HAP-1 (cell line): Measurements from ENCODE around the gene MRFAP1L1.
"Not testable (repeated sequence)": the region's sequence is repeated elsewhere in the genome, so short reads cannot be mapped to it uniquely, and the experiment has no call there.

Source experiments
- DNase-seq, 2 experiments: peaks; one replicate each; pipeline ENCODE4 v3.0.0-alpha.2; 2016 to 2020; ENCODE audit warnings: low spot score in 2 of 2
- H3K27me3 ChIP-seq: fragments of 250-450 bp; sonication (Bioruptor Pico); 2 replicates; pipeline ENCODE4 v1.5.1; 2020; ENCODE audit warnings: low read depth, mild to moderate bottlenecking, moderate library complexity
- H3K36me3 ChIP-seq: fragments of 250-450 bp; sonication (Bioruptor Pico); replicated peaks from 2 replicates; pipeline ENCODE4 v1.5.1; 2020; ENCODE audit warnings: mild to moderate bottlenecking
- H3K4me1 ChIP-seq: fragments of 250-450 bp; sonication (Bioruptor Pico); 2 replicates; pipeline ENCODE4 v1.5.1; 2020; ENCODE audit warnings: mild to moderate bottlenecking
- H3K4me3 ChIP-seq: fragments of 250-450 bp; sonication (Bioruptor Pico); 2 replicates; pipeline ENCODE4 v1.5.1; 2020; ENCODE audit warnings: mild to moderate bottlenecking, moderate library complexity
- H3K9me3 ChIP-seq: fragments of 250-450 bp; sonication (Bioruptor Pico); 2 replicates; pipeline ENCODE4 v1.5.1; 2020; ENCODE audit warnings: mild to moderate bottlenecking, moderate library complexity
- in situ Hi-C: fragments of 300-500 bp; cut with MboI; formaldehyde crosslinking; loops from 3 replicates; pipeline ENCODE4 v1.14.3; 2020; ENCODE audit warnings: low sequenced_read_pairs, inconsistent platforms, mixed read lengths

Gene MRFAP1L1

DNA sequence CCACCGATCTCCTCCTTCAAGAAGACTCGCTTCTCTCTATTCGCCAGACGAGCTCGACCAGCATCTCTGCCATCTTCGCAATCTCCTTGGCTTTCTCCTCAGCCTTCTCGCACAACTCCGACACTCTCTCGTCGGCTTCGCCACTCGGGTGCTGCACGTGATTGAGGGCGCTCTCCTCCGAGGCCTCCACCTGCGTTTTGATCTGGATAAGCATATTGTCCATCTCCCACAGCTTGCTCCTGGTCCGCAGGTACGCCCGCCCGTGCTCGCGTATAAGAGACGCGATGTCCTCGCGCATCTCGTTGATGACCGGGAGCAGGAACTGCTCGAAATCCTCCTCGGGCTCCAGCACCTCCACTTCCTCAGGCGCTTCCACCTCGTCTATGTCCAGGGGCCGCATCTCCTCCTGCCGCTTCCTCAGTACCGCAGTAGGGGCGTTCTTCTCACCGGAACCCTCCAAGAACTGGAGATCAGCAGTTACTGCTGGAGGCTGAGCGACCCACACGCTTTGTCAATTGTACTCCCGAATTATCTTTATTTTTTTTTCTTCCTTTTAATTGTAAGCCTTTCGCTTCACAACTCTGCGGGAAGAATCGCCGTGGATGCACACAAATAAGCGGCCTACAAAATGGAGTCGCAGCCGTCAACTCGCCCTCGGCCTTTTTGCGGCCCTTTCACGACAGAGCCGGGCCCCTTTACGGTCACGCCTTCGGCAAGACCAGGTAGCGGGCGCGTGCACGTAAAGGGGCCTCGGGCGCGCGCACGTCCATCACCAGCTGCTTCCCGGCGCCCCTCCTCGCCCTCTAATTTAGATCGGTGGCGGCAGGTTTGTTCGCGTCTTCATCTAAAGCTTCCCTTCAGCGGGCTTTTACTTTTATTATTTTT lies at the start of gene MRFAP1L1:
MRFAP1L1 (minus strand) TSS at position 636 of the 885 bp plus-strand sequence; CDS start at position 400, 236 bp downstream.
- DNase-seq, result peak; percentile 93 to 97
- H3K4me1 ChIP-seq, result peaks cover 5% of the 10 kb centered on the region; the same call in 1 of the 2 replicates
- H3K4me3 ChIP-seq, result peak within 1 kb of the TSS; percentile 52
- H3K27me3 ChIP-seq, result no peaks in the 10 kb centered on the region
- peaks cover 8% of the 10 kb centered on the region for H3K36me3 ChIP-seq
- H3K9me3 ChIP-seq, result 0 out of 2 replicates have a peak, but pooled peaks cover 8% of the 10 kb centered on the region
- in situ Hi-C loops, result no loop called here

DNA sequence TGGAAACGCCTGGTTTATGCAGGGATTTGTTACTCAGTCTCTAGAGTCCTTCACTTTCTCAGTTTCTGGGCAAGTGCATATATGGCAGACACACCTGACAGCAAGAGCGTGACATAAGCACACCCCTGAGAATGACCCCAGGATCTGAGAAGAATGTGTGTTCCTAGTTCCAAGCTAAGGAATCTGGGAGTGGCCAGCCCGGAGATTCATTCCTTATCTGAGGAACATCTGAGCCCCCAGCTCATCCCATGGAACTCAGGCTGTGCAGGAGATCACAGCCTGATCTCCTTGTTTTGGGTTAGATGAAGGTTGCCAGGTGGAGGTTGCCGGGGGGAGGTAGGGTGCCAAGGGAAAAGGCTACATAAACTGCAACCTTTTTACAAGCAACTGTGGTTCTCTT lies 49.1 kb upstream of the MRFAP1L1 start:
- no peak for DNase-seq
- Histone ChIP-seq H3K4me3 (no peak overlapping the region), H3K4me1 (no peaks in the 10 kb centered on the region), H3K36me3 (no peaks in the 10 kb centered on the region), H3K9me3 (no peaks in the 10 kb centered on the region), H3K27me3 (no peaks in the 10 kb centered on the region)
- in situ Hi-C loops, result no loop called here

DNA sequence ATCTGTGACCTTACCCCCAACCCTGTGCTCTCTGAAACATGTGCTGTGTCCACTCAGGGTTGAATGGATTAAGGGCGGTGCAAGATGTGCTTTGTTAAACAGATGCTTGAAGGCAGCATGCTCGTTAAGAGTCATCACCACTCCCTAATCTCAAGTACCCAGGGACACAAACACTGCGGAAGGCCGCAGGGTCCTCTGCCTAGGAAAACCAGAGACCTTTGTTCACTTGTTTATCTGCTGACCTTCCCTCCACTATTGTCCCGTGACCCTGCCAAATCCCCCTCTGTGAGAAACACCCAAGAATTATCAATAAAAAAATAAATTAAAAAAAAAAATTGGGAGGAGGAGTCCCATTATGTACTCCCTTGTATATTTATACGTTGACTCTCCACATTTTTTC lies 46.7 kb upstream of the MRFAP1L1 start:
- H3K27me3 ChIP-seq, DNase-seq, H3K4me3 ChIP-seq, in situ Hi-C loops, H3K9me3 ChIP-seq, H3K4me1 ChIP-seq, H3K36me3 ChIP-seq: not testable (repeated sequence)

DNA sequence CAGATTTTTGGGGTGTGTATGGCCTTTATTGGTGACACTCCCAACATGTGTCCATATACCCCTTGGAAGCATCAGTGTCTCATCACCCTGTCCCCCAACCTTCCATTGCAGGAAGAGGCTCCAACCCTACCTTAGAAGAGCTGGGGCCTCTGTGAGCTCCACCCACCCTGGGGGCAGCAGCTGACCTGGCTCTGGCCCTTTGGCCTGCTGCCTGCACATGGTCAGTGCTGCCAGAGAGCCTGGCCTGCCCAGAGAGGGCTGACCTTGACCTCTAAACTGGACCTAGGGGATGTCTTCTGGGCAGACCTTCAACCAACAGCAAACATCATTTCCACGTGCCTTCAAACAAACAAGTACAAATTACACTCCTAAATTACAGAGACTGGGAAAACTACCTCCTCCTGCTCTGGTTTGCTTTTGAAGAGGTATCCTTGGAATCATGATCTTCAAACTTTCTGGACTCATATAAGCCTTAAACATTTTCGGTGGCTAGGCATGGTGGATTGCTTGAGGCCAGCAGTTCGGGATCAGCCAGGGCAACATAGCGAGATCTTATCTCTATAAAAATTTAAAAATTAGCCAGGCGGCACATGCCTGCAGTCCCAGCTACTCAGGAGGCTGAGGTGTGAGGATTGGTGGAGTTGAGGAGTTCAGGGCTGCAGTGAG lies 45.6 kb upstream of the MRFAP1L1 start:
- DNase-seq, result no peak
- in situ Hi-C loops, result no loop called here
- Histone ChIP-seq H3K36me3 (no peaks in the 10 kb centered on the region), H3K27me3 (no peaks in the 10 kb centered on the region), H3K4me3 (no peak overlapping the region), H3K4me1 (no peaks in the 10 kb centered on the region), H3K9me3 (no peaks in the 10 kb centered on the region)

DNA sequence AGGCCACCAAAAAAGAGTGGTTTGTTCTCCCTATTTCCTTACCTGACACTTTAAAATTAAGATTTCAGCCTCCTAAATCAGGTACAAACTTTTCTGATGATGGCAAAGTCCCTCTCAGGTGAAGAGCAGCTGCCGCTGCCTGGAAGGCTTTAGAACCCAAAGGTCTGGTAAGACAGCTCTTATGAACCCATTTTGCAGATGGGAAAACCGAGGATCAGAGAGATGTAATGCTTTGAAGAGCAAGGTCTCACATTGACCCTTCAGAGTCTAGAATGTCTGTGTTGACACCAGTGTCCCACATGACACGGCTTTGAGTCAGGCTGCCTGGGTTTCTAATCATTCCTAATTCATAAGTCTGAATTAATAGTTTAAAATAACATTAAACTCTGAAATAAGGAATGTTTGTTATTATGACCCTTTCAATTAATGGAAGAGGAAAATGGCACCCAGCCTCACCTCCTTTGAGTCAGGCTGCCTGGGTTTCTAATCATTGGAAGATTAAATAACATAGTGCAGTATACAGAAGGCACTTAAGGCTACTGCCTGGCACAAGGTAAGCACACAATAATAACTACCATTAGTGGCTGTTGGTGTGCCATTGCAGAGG lies 44.9 kb upstream of the MRFAP1L1 start:
- H3K4me3 ChIP-seq, result no peak overlapping the region
- no peaks in the 10 kb centered on the region for H3K9me3 ChIP-seq
- in situ Hi-C loops, result no loop called here
- no peaks in the 10 kb centered on the region for H3K36me3 ChIP-seq
- no peak for DNase-seq
- H3K4me1 ChIP-seq, result no peaks in the 10 kb centered on the region
- no peaks in the 10 kb centered on the region for H3K27me3 ChIP-seq

DNA sequence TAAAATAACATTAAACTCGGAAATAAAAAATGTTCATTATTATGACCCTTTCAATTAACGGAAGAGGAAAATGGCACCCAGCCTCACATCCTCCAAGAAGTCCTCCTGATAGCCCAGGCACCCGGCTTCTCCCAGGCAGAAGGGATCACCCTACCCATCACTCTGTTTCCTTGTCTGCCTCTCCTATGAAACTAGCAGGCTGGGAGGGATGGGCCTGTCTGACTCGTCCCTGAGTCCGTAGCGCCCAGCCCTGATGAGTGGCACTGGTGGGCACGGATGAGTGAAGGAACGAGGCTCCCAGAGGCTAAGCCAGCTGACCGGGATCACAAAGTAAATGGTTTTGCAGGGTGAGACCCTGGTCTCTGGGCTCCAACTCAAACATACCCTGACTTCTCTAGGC lies 44.2 kb upstream of the MRFAP1L1 start:
- no peaks in the 10 kb centered on the region for H3K27me3 ChIP-seq
- no peak for DNase-seq
- H3K36me3 ChIP-seq, result no peaks in the 10 kb centered on the region
- in situ Hi-C loops, result no loop called here
- H3K9me3 ChIP-seq, result no peaks in the 10 kb centered on the region
- no peaks in the 10 kb centered on the region for H3K4me1 ChIP-seq
- no peak overlapping the region for H3K4me3 ChIP-seq

DNA sequence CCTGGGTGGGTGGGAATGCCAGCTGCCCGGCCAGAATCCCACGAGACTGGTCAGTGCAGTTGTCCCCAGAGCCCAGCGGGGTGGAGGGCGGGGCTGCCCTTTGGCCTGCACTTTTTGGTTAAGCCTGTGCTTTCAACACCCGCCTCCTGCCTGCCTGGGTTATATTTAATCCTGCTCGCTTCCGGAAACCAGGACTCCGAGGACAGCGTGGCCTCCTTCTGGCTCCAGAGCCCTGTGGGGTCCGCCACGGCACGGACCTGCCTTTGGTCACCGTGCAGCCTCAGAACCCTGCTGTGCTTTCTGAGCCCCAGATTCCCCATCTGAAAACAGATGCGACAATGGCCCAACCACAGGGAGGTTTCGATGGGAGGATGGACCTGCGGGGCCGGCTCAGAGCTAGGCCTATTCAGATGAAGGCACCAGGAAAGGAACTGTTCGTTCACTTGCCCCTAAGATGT lies 43.5 kb upstream of the MRFAP1L1 start:
- no peak for DNase-seq
- Histone ChIP-seq H3K9me3 (no peaks in the 10 kb centered on the region), H3K36me3 (no peaks in the 10 kb centered on the region), H3K4me3 (no peak overlapping the region), H3K4me1 (no peaks in the 10 kb centered on the region), H3K27me3 (no peaks in the 10 kb centered on the region)
- in situ Hi-C loops, result no loop called here

DNA sequence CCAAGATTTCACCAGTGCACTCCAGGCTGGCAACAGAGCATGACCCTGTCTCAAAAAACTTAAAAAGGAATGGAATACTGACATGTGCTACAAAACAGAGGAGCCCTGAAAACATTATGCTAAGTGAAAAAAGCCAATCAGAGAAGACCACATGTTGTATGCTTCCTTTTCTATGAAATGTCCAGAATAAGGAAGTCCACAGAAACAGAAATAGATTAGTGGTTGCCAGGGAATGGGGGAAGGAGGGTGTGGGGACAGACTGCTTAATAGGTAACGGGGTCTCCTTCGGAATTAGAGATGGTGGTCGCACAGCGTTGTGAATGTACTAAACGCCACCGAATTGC lies 42.8 kb upstream of the MRFAP1L1 start:
- no peak for DNase-seq
- in situ Hi-C loops, result no loop called here

DNA sequence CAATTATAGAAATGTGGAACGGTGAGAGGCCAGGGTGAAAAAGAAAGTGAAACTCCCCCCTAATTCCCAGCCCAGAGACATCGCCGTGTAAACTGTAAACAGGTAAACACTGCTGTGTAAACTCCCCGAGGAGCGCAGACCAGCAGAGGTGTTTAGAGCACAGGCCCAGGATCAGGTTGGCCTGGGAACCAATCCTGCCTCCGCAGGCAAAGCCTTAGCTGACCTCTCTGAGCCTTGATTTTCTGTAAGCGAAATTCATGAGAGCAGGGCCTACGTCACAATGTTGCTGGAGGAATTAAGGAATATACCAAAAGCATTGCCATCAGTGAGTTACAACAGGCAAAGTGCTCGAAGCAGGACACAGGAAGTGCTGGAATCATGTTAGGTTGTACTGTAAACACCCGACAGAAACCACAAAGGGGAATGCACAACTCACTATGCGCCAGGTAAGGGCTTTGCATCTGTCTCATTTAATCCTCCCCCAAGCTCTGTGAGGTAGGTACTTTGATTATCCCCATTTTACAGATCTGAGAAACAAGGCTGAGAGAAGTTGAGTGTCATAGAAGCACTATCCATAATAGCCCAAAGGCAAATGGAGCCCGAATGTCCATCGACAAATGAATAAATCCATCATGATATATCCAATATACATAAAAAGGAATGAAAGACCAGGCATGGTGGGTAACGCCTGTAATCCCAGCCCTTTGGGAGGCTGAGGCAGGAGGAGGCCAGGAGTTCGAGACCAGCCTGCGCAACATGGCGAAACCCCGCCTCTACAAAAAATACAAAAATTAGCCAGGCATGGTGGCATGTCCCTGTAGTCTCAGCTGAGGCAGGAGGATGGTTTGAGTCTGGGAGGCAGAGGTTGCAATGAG lies 42.2 kb upstream of the MRFAP1L1 start:
- no peaks in the 10 kb centered on the region for H3K27me3 ChIP-seq
- H3K4me1 ChIP-seq, result no peaks in the 10 kb centered on the region
- H3K4me3 ChIP-seq, result no peak overlapping the region
- in situ Hi-C loops, result no loop called here
- no peaks in the 10 kb centered on the region for H3K9me3 ChIP-seq
- DNase-seq, result no peak
- H3K36me3 ChIP-seq, result no peaks in the 10 kb centered on the region

More for the DNA sequence above, 42.8 kb upstream of the MRFAP1L1 start:
- H3K9me3 ChIP-seq, result no peaks in the 10 kb centered on the region
- H3K27me3 ChIP-seq, result no peaks in the 10 kb centered on the region
- no peaks in the 10 kb centered on the region for H3K4me1 ChIP-seq
- no peaks in the 10 kb centered on the region for H3K36me3 ChIP-seq
- no peak overlapping the region for H3K4me3 ChIP-seq

DNA sequence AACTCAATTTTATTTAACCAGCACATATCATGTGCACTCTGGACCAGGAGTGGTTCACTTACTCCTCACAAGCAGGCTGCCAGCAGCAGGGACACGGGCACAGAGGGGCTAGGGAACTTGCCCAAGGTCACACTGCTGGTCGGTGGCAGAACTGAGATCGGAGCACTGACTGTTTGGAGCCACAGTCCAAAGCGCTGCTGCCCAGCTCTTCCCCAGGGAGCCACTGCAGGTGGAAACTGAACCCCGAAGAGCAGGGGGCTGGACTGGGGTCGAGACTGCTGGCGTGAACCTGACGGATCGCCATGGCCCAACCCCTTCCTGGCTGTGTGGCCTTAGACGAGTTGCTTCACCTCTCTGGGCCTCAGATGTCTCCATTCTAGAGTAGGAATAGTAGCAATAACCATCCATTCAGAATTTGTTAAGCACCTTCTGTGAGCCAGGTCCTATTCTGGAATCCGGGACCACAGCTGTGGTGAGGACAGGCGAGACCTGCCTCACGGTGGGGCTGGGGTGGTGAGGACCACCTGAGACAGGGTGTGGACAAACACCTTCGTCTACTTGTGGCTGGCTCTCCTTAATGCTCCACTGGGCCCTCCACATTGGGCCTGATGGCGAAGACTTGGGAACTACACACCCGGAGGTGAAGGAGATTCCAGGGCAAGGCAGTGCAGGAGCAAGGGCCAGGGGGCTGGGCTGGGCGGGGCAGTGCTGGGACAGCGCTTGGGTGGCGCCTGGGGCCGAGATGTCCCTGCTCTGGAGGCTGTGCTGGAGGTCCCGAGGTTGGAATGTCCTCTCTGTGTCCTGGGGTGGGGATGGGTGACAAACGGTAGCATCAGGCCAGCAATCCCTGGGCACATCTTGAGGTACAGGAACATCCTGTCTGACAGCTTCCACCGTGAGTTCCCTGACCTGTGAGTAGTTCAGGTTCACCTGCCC lies 40.9 kb upstream of the MRFAP1L1 start:
- no peak for DNase-seq
- in situ Hi-C loops, result no loop called here
- Histone ChIP-seq H3K4me1 (no peaks in the 10 kb centered on the region), H3K27me3 (no peaks in the 10 kb centered on the region), H3K36me3 (no peaks in the 10 kb centered on the region), H3K4me3 (no peak overlapping the region), H3K9me3 (no peaks in the 10 kb centered on the region)

DNA sequence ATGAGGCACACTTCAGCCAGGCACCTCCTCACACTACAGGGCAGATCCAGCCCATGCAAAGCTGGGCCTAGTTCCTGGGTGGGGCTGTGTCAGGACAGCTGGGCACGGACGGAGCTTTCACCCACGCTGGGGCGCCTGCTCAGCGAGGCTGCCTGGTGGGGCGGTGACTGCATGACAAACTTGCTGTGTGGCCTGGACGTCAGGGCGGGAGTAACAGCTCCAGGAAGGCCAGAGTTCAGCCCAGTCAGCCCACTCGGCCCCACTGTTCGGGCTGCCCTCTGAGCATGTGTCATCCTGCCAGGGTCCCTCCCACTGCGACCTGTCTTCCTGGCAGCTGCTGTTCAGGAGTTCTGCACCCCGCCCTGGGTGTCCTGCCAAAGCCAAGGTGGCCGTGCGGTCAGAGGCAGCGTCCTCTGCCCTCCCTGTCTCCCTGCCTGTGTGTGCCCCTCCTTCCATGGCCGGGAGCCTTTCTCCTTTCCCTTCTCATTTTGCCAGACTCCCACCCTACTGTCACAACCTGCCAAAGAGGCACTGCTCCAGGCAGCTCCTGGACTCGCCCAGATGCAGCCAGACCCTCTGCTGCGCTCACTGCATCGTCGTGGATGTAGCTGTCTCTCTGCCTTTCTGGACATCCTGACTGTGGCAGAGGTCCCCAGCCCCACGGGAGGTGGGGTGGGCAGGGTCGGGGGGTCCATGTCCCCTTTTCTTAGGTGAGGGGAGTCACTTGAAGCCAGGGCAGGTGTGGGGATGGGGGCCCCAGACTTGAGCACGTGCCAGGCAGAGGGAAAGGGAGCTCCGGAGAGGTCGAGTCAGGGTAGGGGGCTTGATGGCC lies 39.9 kb upstream of the MRFAP1L1 start:
- Histone ChIP-seq H3K4me3 (no peak overlapping the region), H3K27me3 (no peaks in the 10 kb centered on the region), H3K36me3 (no peaks in the 10 kb centered on the region), H3K4me1 (no peaks in the 10 kb centered on the region), H3K9me3 (no peaks in the 10 kb centered on the region)
- in situ Hi-C loops, result no loop called here
- DNase-seq, result no peak

DNA sequence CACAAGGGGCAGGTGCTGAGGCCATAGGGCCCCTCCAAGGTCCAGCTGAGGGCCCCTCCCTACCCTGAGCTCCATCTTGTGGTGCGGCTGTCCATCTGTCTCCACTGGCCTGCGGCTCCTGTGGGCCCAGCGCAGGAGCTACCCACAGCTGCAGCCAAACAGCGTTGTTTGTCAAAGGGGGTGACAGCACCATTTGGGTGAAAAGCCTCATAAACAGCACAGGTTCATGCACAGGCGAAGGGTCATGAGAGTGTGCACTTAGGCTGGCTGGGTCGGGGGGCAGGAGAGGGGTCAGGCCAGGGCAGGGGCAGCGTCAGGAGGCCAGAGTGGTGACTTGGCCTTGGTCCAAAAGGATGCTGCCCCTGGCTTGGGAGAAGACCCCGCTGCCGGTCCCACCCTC lies 38.6 kb upstream of the MRFAP1L1 start:
- Histone ChIP-seq H3K27me3 (no peaks in the 10 kb centered on the region), H3K36me3 (no peaks in the 10 kb centered on the region), H3K4me3 (no peak overlapping the region), H3K4me1 (no peaks in the 10 kb centered on the region), H3K9me3 (no peaks in the 10 kb centered on the region)
- in situ Hi-C loops, result no loop called here
- no peak for DNase-seq
